ENCODE results near the gene CYB561D2. TPM values are rescaled to one million over a fixed set of nuclear protein-coding genes. Genes with fewer than 3 reads are reported as not detected.

Gene CYB561D2
- total and polyA plus RNA-seq, 2 of the 13 experiments (the other 11 are each of a cell fraction or from before 2014, with no cell fraction given): 11.1 to 17.2 TPM

DNA sequence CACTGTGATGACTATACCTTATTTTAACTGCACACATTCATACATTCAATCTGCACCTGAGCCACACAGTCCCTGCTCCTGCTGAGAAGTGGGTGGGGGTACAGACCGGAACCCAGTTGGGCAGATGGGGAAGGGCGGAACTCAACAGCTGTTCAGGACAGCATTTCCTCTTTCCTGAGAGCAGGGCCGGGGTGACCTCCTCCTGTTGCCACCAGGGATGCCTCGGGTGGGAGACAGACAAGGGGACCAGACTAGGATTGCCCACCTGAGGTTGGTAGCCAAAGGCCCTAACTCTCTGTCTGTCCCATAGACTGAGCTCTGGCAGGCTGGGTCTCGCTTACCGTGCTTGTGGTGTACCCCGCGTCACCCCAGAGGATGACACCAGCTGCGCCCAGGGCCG is 32.0 kb upstream of the CYB561D2 start (continued):
- TF ChIP-seq, protein P1, sequence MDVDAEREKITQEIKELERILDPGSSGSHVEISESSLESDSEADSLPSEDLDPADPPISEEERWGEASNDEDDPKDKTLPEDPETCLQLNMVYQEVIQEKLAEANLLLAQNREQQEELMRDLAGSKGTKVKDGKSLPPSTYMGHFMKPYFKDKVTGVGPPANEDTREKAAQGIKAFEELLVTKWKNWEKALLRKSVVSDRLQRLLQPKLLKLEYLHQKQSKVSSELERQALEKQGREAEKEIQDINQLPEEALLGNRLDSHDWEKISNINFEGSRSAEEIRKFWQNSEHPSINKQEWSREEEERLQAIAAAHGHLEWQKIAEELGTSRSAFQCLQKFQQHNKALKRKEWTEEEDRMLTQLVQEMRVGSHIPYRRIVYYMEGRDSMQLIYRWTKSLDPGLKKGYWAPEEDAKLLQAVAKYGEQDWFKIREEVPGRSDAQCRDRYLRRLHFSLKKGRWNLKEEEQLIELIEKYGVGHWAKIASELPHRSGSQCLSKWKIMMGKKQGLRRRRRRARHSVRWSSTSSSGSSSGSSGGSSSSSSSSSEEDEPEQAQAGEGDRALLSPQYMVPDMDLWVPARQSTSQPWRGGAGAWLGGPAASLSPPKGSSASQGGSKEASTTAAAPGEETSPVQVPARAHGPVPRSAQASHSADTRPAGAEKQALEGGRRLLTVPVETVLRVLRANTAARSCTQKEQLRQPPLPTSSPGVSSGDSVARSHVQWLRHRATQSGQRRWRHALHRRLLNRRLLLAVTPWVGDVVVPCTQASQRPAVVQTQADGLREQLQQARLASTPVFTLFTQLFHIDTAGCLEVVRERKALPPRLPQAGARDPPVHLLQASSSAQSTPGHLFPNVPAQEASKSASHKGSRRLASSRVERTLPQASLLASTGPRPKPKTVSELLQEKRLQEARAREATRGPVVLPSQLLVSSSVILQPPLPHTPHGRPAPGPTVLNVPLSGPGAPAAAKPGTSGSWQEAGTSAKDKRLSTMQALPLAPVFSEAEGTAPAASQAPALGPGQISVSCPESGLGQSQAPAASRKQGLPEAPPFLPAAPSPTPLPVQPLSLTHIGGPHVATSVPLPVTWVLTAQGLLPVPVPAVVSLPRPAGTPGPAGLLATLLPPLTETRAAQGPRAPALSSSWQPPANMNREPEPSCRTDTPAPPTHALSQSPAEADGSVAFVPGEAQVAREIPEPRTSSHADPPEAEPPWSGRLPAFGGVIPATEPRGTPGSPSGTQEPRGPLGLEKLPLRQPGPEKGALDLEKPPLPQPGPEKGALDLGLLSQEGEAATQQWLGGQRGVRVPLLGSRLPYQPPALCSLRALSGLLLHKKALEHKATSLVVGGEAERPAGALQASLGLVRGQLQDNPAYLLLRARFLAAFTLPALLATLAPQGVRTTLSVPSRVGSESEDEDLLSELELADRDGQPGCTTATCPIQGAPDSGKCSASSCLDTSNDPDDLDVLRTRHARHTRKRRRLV (CRISPR knock-in tag; IDR thresholded peaks at IDR 0.05): no peak
- TF ChIP-seq, protein P2, sequence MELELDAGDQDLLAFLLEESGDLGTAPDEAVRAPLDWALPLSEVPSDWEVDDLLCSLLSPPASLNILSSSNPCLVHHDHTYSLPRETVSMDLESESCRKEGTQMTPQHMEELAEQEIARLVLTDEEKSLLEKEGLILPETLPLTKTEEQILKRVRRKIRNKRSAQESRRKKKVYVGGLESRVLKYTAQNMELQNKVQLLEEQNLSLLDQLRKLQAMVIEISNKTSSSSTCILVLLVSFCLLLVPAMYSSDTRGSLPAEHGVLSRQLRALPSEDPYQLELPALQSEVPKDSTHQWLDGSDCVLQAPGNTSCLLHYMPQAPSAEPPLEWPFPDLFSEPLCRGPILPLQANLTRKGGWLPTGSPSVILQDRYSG (CRISPR knock-in tag; IDR thresholded peaks at IDR 0.05): no peak
- TF ChIP-seq ZMAT3 (CRISPR knock-in tag; conservative IDR thresholded peaks at IDR 0.05): no peak

DNA sequence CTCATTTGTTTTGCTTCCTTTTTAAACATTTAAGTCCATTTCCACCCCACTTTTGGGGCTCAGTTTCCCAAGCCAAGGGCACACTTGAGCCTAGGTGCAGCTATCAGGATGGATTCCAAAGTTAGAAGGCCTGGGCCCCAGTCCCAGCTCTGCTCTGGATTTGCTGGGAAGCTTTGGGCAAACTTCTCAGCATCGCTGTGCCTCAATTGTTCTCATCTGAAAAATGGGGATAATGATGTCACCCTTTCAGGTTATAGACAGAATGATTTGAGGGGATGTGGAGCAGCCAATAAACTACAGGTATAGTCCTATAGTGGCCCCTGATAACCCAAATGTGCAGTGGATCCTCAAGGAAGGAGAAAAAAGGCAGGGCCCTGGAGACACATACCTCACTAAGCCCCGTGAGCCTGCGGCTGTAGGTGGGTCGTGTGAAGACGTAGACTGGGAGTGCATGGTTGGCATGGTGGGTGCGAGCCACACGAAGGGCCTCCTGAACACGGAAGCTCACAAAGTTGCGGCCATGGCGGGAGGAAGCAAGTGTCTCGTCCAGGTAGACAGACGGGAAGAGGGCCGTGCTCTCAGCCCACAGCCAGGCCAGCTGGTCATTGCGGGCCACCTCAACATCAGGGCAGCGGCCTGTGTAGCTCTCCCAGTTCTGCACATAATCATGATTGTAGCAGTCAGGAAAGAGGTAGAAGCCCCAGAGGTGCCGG is 31.3 kb upstream of the CYB561D2 start:
- BruUV-seq (replicated peaks): no TSS peak
- in situ Hi-C loops (cut with HindIII; ENCODE audit: extremely low pct_ligation_motif_present, low pct_unique_long_range_greater_than_20kb): no loop called here
- Histone ChIP-seq H3K79me2 (ENCODE audit: insufficient read depth, low read length) (peaks cover 25% of the 10 kb centered on the region), H2AFZ (ENCODE audit: low read length) (no peak overlapping the region), H3K9ac (ENCODE audit: insufficient read depth, low read depth, low read length) (peak overlapping the region; percentile 10; the same call in 1 of the 2 replicates), H3K36me3 (replicated peaks in 1 of 2; ENCODE audit: control insufficient read depth in 1 of 2, insufficient read depth in 2 of 2, low read length in 2 of 2) (peaks cover 16 to 32% of the 10 kb centered on the region in 2 experiments), H3K27ac (ENCODE audit: extremely low read length, insufficient read depth, low read length) (peak overlapping the region; percentile 2), H3K9me3 (ENCODE audit: low read length) (no peaks in the 10 kb centered on the region), H3K4me1 (ENCODE audit: insufficient read depth, low read length) (peaks cover 70% of the 10 kb centered on the region), H3K4me3 (replicated peaks in 1 of 3; ENCODE audit: insufficient read depth in 1 of 3, low read depth in 2 of 3, low read length in 3 of 3) (peak overlapping the region in 1 of 3 experiments; percentile 19; a peak in 2 of 6 replicates), H3K4me2 (ENCODE audit: low read depth, low read length) (peak overlapping the region; percentile 94), H3K27me3 (ENCODE audit: control insufficient read depth in 1 of 2, insufficient read depth in 2 of 2, low read length in 2 of 2) (no peaks in the 10 kb centered on the region; a peak in 1 of 5 replicates), H4K20me1 (ENCODE audit: insufficient read depth, low read length) (no peaks in the 10 kb centered on the region)
- CTCF ChIA-PET (ENCODE audit: low intra/inter-chr PET ratio, low total read pairs): no interaction called here
- DNase-seq (ENCODE audit: low spot score): no peak
- WGBS (ENCODE audit: low lambda C conversion rate): 94% methylated on average over 16 of the region's 16 CpGs
- POLR2A ChIA-PET: interaction anchor here (1.1 to 13.0 kb wide), 4 partner anchors 11 to 31 kb away, joined by 3 to 222 read pairs (median 8); partner anchors contain the start of genes CYB561D2, HYAL1, HYAL3 and IFRD2
- no peak for ATAC-seq
- intact Hi-C loops (cut with micrococcal nuclease; ENCODE audit: unreplicated experiment): no loop called here
- no peak for FAIRE-seq
- TF ChIP-seq ZNF788 (CRISPR knock-in tag; IDR thresholded peaks at IDR 0.05; ENCODE audit: borderline replicate concordance) (0 out of 2 replicates have a peak, but pooled peaks have one; percentile 5), ATF7 (IDR thresholded peaks at IDR 0.05) (0 out of 2 replicates have a peak, but pooled peaks have one; percentile 29), ATF7 (CRISPR knock-in tag; IDR thresholded peaks at IDR 0.05) (no peak), ZNF30 (CRISPR knock-in tag; IDR thresholded peaks at IDR 0.05) (no peak), ZNF629 (CRISPR knock-in tag; conservative IDR thresholded peaks at IDR 0.05) (peak; percentile 87)
- TF ChIP-seq, protein P3, sequence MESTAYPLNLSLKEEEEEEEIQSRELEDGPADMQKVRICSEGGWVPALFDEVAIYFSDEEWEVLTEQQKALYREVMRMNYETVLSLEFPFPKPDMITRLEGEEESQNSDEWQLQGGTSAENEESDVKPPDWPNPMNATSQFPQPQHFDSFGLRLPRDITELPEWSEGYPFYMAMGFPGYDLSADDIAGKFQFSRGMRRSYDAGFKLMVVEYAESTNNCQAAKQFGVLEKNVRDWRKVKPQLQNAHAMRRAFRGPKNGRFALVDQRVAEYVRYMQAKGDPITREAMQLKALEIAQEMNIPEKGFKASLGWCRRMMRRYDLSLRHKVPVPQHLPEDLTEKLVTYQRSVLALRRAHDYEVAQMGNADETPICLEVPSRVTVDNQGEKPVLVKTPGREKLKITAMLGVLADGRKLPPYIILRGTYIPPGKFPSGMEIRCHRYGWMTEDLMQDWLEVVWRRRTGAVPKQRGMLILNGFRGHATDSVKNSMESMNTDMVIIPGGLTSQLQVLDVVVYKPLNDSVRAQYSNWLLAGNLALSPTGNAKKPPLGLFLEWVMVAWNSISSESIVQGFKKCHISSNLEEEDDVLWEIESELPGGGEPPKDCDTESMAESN (CRISPR knock-in tag; conservative IDR thresholded peaks at IDR 0.05): 0 out of 2 replicates have a peak, but pooled peaks have one; percentile 13
- TF ChIP-seq, protein P4, sequence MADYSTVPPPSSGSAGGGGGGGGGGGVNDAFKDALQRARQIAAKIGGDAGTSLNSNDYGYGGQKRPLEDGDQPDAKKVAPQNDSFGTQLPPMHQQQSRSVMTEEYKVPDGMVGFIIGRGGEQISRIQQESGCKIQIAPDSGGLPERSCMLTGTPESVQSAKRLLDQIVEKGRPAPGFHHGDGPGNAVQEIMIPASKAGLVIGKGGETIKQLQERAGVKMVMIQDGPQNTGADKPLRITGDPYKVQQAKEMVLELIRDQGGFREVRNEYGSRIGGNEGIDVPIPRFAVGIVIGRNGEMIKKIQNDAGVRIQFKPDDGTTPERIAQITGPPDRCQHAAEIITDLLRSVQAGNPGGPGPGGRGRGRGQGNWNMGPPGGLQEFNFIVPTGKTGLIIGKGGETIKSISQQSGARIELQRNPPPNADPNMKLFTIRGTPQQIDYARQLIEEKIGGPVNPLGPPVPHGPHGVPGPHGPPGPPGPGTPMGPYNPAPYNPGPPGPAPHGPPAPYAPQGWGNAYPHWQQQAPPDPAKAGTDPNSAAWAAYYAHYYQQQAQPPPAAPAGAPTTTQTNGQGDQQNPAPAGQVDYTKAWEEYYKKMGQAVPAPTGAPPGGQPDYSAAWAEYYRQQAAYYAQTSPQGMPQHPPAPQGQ (CRISPR knock-in tag; IDR thresholded peaks at IDR 0.05; ENCODE audit: borderline replicate concordance): no peak
